Mammary epithelial cell (primary cell): ENCODE results near the gene COL1A1.

Experiments
- CTCF ChIP-seq, 2 donors: IDR thresholded peaks in 1 of 2; conservative IDR thresholded peaks in 1 of 2; 2 replicates each; pipeline ENCODE4 v1.5.1; 2011 to 2012; ENCODE audit warnings: inconsistent platforms in 2 of 2, low read length in 2 of 2, mild to moderate bottlenecking in 2 of 2, control low read depth in 1 of 2, low read depth in 1 of 2; ENCODE audit not compliant: insufficient read depth in 1 of 2; ENCODE audit errors: extremely low read depth in 1 of 2
- EZH2 ChIP-seq: IDR thresholded peaks from 2 replicates; pipeline ENCODE4 v1.6.1; 2012; ENCODE audit warnings: low read length, inconsistent platforms, borderline replicate concordance

GRCh38 chr17:50180111-50180510 is 21.3 kb downstream of the COL1A1 start:
- TF ChIP-seq CTCF (conservative IDR thresholded peaks at IDR 0.05 in 1 of 2, IDR thresholded peaks at IDR 0.05 in 1 of 2; ENCODE audit: extremely low read depth in 1 of 2, insufficient read depth in 1 of 2, low read depth in 1 of 2, low read length in 2 of 2) (no peak), EZH2 (no peak)
